ENCODE data around the gene PPTC7.

- TF ChIP-seq SREBF2 (IDR thresholded peaks at IDR 0.05; ENCODE audit: low read length) (no peak), YY1 (IDR thresholded peaks at IDR 0.05; ENCODE audit: low read depth, low read length) (no peak), CHD4 (IDR thresholded peaks at IDR 0.05) (no peak), BHLHE40 (IDR thresholded peaks at IDR 0.05; ENCODE audit: borderline replicate concordance in 1 of 2, low read depth in 2 of 2, low read length in 1 of 2) (no peak), SRF (IDR thresholded peaks at IDR 0.05; ENCODE audit: low read depth in 2 of 2, low read length in 2 of 2) (no peak), IKZF1 (conservative IDR thresholded peaks at IDR 0.05) (no peak)
Measured at GRCh38 chr12:110505332-110505731, 77.8 kb downstream of the PPTC7 start.

Measured in GM12878 (cell line).